A549 treated with AZD9567 at 1 μM for 4 hours (cell line): Measurements from ENCODE around the gene MMP11. TPM values are rescaled to one million over a fixed set of nuclear protein-coding genes. Genes with fewer than 3 reads are reported as not detected.

Experiments
- total RNA-seq: library from RNA; stranded (reverse); fragments of 200-300 nt; extraction: Qiagen RNA extraction; gene quantifications from 5 replicates; pipeline ENCODE4 v1.2.3, GENCODE V29; 2022; ENCODE audit not compliant: insufficient read depth

The MMP11 gene, protein sequence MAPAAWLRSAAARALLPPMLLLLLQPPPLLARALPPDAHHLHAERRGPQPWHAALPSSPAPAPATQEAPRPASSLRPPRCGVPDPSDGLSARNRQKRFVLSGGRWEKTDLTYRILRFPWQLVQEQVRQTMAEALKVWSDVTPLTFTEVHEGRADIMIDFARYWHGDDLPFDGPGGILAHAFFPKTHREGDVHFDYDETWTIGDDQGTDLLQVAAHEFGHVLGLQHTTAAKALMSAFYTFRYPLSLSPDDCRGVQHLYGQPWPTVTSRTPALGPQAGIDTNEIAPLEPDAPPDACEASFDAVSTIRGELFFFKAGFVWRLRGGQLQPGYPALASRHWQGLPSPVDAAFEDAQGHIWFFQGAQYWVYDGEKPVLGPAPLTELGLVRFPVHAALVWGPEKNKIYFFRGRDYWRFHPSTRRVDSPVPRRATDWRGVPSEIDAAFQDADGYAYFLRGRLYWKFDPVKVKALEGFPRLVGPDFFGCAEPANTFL
- 0.12 to 0.26 TPM (median 0.21 TPM) in 4 of 5 replicates, not detected in the other for total RNA-seq

DNA sequence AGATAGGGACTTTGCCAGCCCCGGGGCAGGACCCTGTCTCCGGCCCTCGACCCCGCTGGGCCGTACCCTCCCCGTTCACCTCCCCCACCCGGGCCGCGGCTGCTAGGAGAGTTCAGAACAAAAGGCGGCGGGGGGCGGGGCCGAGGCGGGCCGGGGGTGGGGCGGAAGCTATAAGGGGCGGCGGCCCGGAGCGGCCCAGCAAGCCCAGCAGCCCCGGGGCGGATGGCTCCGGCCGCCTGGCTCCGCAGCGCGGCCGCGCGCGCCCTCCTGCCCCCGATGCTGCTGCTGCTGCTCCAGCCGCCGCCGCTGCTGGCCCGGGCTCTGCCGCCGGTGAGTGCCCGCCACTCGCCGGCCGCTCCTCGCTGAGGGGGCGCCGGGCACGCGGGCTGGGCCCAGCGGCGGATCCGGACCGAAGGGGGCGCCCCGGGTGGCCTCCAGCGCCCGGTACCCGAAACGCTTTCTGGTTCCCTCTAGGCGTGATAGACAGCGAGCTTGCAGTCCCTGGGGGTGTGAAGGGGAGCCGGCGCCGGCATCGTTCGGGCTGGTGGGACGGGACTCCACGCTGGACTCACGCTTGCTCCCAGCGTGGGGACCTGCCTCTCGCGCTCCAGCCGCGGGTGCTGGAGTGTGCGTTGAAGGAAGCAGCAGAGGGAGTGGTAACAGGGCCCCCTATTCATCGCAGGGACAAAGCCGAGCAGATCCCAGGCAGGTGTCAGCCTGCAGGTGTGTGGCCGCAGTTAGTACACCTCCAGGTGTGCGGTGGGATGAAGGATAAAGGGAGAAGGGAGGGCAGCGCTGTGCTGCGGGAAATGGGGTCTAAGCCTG lies at the start of gene MMP11:
Gene MMP11, plus strand, starts transcription at position 201 of the 825 bp plus-strand sequence. Its CDS starts 22 bp downstream, at position 223.

GRCh38 chr22:23750714-23751440 lies 21.8 kb upstream of the MMP11 start, which contains the start of gene ZNF70:
ZNF70 (minus strand) TSS chr22:23751112; CDS start chr22:23745140, 5,972 bp downstream.

DNA sequence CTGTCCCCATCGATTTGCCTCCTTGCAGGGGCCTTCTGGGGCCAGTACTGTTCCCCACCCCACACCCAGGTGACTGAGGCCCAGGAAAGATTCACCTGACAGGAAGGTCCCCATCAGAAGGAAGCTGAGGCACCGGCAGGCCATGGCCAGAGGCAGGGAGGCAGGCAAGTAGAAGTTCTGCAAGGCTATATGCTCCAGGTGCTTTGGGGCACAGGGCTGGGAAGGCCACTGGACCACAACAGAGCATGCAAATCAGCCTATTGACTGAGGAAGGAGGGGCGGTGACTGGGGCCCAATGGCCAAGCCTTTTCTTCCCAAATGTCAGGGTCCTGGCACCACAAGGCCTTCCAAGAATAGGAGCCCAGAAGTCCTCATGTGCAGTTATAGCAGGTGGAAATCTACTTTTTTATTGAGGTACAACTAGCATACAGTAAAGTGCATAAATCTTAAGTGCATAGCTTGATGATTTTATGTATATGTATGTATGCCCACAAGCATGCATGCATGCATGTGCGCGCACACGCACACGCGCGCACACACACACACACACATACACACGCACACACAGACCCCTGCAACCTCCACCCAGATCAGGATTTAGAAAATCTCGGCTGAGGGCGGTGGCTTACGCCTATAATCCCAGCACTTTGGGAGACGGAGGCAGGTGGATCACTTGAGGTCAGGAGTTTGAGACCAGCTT lies 18.3 kb upstream of the MMP11 start, which contains the start of gene VPREB3:
Gene VPREB3, minus strand, starts transcription at position 206 of the 700 bp plus-strand sequence. Its CDS starts 62 bp downstream, at position 144.

DNA sequence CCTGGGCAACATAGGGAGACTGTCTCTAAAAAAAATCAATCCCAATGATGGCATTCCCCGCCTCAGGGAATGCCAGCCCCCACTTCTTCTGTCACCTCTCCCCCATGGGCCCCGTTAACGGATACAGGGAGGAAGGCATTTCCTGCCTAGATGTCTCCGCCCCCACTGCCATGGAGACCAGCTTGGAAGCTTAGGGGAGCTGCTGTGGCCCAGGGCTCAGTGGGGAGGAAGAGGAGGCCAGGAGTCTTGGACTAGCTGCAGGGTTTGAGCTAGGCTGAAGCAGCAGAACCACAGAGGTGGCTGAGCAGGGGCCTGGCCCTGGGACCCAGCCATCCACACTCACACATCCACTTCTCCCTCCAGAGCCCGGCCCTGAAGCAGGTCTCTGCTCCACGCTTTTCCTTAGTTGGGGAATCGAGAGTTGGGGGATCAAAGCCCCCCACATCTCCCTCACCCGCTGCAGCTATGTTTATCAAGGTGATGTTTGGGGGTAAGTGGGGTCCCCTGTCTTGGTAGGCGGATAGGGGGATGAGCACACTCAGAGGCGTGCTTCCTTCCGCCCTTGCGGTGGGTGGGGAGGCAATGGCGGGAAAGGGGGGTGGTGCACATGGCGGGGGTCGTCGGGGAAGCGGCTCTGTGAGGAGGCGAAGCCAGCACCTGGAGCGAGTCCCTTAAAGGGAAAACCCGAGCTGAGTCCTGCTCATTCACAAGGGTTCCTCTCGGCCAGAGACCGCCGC lies 9.6 kb upstream of the MMP11 start, which contains the start of gene C22orf15:
Gene C22orf15, plus strand, starts transcription at position 149 of the 737 bp plus-strand sequence. Its CDS starts 317 bp downstream, at position 466.

GRCh38 chr22:23767673-23768548 lies 4.7 kb upstream of the MMP11 start, which contains the start of gene CHCHD10:
CHCHD10 (minus strand) TSS chr22:23767972; CDS start chr22:23767874, 98 bp downstream.

GRCh38 chr22:23786752-23787599 lies 14.3 kb downstream of the MMP11 start, which contains the start of gene SMARCB1:
SMARCB1 (plus strand) TSS chr22:23786966; CDS start chr22:23787170, 204 bp downstream.

Other genes starting within 250 kb of the MMP11 start
- gene IGLL1, start 192.6 kb upstream of the MMP11 start, total RNA-seq: not detected in 5 replicates
- 0.12 to 0.39 TPM (median 0.21 TPM) in 4 of 5 replicates, not detected in the other for gene DRICH1, start 140.5 kb upstream of the MMP11 start, total RNA-seq
- gene RGL4, start 81.8 kb upstream of the MMP11 start, total RNA-seq: not detected in 5 replicates
- 0.36 to 1.1 TPM (median 1.0 TPM) in 5 replicates for gene ZNF70, start 21.7 kb upstream of the MMP11 start, total RNA-seq
- 0.56 to 1.2 TPM (median 0.66 TPM) in 4 of 5 replicates, not detected in the other for gene VPREB3, start 18.4 kb upstream of the MMP11 start, total RNA-seq
- not detected in 5 replicates for gene C22orf15, start 9.9 kb upstream of the MMP11 start, total RNA-seq
- gene CHCHD10, start 4.9 kb upstream of the MMP11 start, total RNA-seq: 84.4 to 197 TPM (median 181 TPM) in 5 replicates
- gene SMARCB1, start 14.1 kb downstream of the MMP11 start, total RNA-seq: 49.4 to 57.1 TPM (median 50.0 TPM) in 5 replicates
- gene DERL3, start 66.2 kb downstream of the MMP11 start, total RNA-seq: 0.30 to 4.7 TPM (median 0.61 TPM) in 5 replicates
- 9.0 to 12.3 TPM (median 10.4 TPM) in 5 replicates for gene SLC2A11, start 85.0 kb downstream of the MMP11 start, total RNA-seq
- gene MIF, start 121.5 kb downstream of the MMP11 start, total RNA-seq: 502 to 954 TPM (median 909 TPM) in 5 replicates
- 0.25 to 0.52 TPM (median 0.41 TPM) in 4 of 5 replicates, not detected in the other for gene GSTT2B, start 188.3 kb downstream of the MMP11 start, total RNA-seq
- gene DDTL, start 194.0 kb downstream of the MMP11 start, total RNA-seq: 1.6 to 2.9 TPM (median 1.9 TPM) in 5 replicates
- 112 to 170 TPM (median 160 TPM) in 5 replicates for gene DDT, start 201.6 kb downstream of the MMP11 start, total RNA-seq
- 0.08 to 0.16 TPM in 2 of 5 replicates, not detected in the others for gene GSTT2, start 207.3 kb downstream of the MMP11 start, total RNA-seq
- not detected in 5 replicates for gene GSTT4, start 232.6 kb downstream of the MMP11 start, total RNA-seq
- gene CABIN1, start 238.5 kb downstream of the MMP11 start, total RNA-seq: 22.6 to 30.9 TPM (median 30.0 TPM) in 5 replicates